Stimulated activated CD4-positive, alpha-beta T cell treated with anti-CD3 and anti-CD28 coated beads, Interleukin-2, amount 100 ng/mL, for 4 hours (primary cell): ENCODE data around the gene TAGLN2.

ENCODE experiments used
- DNase-seq: peaks from one replicate; pipeline ENCODE4 v3.0.0-alpha.2; 2020; ENCODE audit warnings: low read depth

TAGLN2 gene

GRCh38 chr1:159949123-159949522 is 23.8 kb upstream of the TAGLN2 start:
- DNase-seq = no peak

GRCh38 chr1:159947942-159948341 is 22.6 kb upstream of the TAGLN2 start:
- no peak for DNase-seq

- DNase-seq = no peak
Measured at GRCh38 chr1:159946242-159947187, 21.2 kb upstream of the TAGLN2 start.

GRCh38 chr1:159945483-159946241 is 20.4 kb upstream of the TAGLN2 start, which contains the start of gene IGSF9:
Gene IGSF9, minus strand, starts transcription at chr1:159945613. Its CDS starts 2,159 bp downstream, at chr1:159943454.
- peak; percentile 72 for DNase-seq

GRCh38 chr1:159944623-159945455 is 19.5 kb upstream of the TAGLN2 start:
- no peak for DNase-seq

- no peak for DNase-seq
Measured at GRCh38 chr1:159943908-159944622, 18.8 kb upstream of the TAGLN2 start.

GRCh38 chr1:159943278-159943640 is 18.0 kb upstream of the TAGLN2 start:
- no peak for DNase-seq

GRCh38 chr1:159942632-159943277 is 17.4 kb upstream of the TAGLN2 start:
- DNase-seq = no peak

- DNase-seq = no peak
Measured at GRCh38 chr1:159941591-159942560, 16.6 kb upstream of the TAGLN2 start.

- DNase-seq = no peak
Measured at GRCh38 chr1:159941141-159941540, 15.8 kb upstream of the TAGLN2 start.

GRCh38 chr1:159940006-159940620 is 14.8 kb upstream of the TAGLN2 start:
- no peak for DNase-seq

GRCh38 chr1:159939678-159940002 is 14.3 kb upstream of the TAGLN2 start:
- no peak for DNase-seq

- DNase-seq = no peak
Measured at GRCh38 chr1:159938905-159939677, 13.8 kb upstream of the TAGLN2 start.

GRCh38 chr1:159938211-159938852 is 13.0 kb upstream of the TAGLN2 start:
- DNase-seq = no peak

- DNase-seq = no peak
Measured at GRCh38 chr1:159937054-159937750, 11.9 kb upstream of the TAGLN2 start.

- DNase-seq = peak; percentile 69
Measured at GRCh38 chr1:159936273-159936904, 11.1 kb upstream of the TAGLN2 start.

- no peak for DNase-seq
Measured at GRCh38 chr1:159935719-159936272, 10.5 kb upstream of the TAGLN2 start.
